HTERT RPE-1 (cell line): Measurements from ENCODE around the gene OGA.

Experiments
- in situ Hi-C: fragments of 300-500 bp; cut with MboI; formaldehyde crosslinking; loops from 4 replicates; pipeline ENCODE4 v1.14.3; 2020; ENCODE audit warnings: low sequenced_read_pairs

OGA gene

GRCh38 chr10:101818119-101818871 lies at the start of gene OGA:
Gene OGA (minus strand): TSS chr10:101818444. CDS start chr10:101818022, 422 bp downstream.
- in situ Hi-C loops: no loop called here

DNA sequence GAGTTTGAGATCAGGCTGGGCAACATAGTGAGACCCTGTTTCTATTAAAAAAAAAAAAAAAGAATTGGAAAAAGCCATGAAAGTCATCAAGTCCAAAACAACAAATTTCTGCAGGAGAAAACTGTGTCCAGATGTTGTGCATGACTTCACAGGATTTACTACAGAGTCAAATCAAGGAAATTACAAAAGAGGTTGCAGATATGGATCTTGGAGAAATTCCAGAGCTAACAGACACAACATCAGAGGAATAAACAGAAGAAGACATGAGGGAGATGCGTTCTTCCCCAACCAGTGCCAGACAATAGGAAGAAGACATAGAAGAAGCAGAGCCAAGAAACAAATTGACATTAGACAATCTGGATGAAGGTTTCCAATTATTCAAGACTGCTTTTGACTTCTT lies 49.7 kb upstream of the OGA start:
- in situ Hi-C loops: no loop called here

GRCh38 chr10:101859530-101859929 lies 41.3 kb upstream of the OGA start:
- in situ Hi-C loops: no loop called here

- in situ Hi-C loops: no loop called here
Observed at GRCh38 chr10:101858723-101859500, 40.7 kb upstream of the OGA start.

DNA sequence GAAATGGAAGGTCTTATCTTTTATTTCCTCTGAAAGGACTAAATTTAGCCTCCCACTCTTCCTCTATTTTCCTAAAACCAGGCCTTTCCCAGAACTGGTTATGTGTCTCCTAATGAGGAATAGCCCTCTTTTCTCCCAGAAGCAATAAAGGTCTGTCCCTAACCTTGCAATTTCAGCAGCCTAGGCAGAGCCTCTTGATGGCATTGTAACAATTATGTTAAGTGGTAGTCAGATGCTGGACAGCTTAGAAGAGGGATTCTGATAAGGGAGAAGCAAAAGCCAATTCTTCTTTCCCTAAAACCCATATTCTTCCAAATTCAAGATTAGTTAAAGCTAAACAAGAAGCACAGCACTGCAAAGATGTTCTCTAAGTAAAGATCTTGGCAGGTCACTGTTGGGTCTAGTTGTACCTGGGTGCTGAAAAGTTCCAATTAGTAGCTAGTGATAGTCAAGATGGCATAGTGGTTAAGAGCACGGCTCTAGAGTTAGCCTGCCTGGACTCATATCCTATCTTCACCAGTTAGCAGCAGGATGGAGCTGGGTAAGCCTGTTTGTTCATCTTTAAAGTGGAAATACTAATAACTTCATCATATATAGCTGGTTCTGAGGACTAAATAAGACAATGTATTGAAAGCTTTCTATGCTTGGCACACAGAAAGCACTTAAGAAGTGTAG lies 39.7 kb upstream of the OGA start:
- in situ Hi-C loops: no loop called here

DNA sequence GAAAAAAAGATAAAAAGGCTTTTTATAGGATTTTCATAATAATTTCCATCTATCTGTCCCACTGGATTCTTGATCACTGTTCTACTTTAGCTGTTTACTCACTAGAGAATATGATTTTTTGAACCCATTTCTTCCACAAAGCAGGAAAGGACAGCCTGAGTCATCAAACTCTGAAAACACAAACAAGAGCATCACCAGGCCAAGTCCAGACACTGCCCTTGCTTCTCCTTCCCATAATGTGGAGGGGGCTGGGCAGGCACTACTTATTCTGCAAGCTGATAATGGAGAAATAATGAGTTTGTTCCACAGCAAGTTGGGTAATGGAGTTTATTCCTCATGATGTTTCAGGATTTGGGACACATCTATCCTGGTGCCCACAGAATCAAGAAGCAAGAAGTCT lies 38.4 kb upstream of the OGA start:
- in situ Hi-C loops: no loop called here

DNA sequence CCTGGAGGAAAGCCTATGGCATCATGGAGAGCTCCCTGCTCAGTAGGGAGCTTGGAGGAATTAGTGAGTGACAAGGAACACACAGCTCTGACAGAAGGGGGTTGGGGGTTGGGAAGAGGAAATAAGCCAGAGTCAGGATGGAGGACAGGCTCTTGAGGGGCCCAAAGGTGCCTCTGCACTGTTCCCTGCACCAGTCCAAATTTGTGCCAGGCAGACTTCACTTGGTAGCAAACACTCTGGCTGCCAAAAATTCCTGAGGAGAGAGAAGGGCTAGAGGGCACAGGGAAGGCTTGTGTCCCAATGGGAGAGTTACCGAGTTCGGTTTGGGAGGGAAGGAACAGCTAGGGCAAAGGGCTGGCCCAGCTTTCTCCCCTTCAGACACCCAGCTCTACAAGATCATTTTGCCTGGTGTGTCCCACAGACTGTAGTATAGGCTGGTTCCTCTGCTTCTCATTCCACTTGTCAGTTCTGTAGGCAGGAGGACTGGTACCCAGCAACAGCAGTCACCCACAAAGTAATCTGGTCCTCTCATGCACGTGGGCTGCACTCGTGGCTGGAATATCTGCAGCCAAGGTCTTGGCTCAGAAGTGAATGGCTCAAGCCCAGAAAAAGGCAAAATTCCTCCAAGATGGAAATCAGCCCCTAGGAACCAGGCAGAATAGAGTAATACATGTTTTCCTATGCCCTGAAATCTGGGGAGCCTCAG lies 33.3 kb upstream of the OGA start:
- in situ Hi-C loops: no loop called here

GRCh38 chr10:101850749-101851148 lies 32.5 kb upstream of the OGA start:
- in situ Hi-C loops: no loop called here

DNA sequence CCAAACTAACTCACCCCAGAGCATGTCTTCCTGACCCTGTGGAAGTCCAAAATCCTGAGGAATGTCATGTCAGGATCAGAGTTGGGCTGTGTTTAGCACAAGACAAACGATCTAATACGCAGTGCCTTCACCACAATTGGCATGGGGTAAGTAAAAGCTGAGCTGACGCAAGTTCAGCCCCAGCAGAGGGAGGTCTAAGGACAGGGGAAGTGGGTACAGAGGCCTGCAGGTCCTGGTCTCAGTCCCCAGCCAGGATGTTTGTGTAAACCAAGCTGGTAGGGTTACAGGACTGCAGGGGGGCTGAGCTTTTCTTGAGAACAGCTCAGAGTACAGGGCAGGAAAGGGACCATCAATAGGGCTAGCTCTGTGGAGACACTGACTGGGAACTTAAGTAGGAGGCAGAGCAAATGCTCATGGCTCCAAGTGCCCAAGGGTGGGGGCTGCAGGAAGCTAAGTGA lies 30.7 kb upstream of the OGA start:
- in situ Hi-C loops: loop anchor here (25.0 kb wide), 1 partner anchor 163 kb away; no protein-coding TSS in a partner anchor

- in situ Hi-C loops: loop anchor here (25.0 kb wide), 1 partner anchor 164 kb away; no protein-coding TSS in a partner anchor
Observed at GRCh38 chr10:101848408-101848807, 30.2 kb upstream of the OGA start.

DNA sequence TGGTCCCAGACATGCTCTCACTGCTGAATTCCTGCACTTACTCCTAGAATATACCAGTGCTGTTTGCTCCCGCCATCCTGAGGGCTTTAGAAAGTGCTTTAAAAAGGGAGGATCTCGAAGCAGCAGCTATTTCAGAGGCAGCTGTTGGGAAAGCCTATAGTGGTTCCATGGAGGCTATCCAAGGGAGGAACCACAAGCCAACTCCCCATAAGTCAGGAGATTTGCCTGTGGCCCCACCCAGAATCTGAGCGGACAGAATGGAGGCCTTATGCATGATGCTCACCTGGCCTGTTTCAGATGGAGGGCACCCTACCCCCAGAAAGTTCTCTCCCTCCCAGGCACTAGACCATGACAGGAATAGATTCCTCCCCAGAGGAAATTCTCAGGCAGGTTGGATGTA lies 27.6 kb upstream of the OGA start:
- in situ Hi-C loops: loop anchor here (25.0 kb wide), 1 partner anchor 166 kb away; no protein-coding TSS in a partner anchor

GRCh38 chr10:101843032-101844021 lies 25.1 kb upstream of the OGA start, which contains the start of gene KCNIP2:
Gene KCNIP2 (minus strand): TSS chr10:101843800. CDS start chr10:101843568, 232 bp downstream.
- in situ Hi-C loops: loop anchor here (25.0 kb wide), 1 partner anchor 169 kb away; no protein-coding TSS in a partner anchor

DNA sequence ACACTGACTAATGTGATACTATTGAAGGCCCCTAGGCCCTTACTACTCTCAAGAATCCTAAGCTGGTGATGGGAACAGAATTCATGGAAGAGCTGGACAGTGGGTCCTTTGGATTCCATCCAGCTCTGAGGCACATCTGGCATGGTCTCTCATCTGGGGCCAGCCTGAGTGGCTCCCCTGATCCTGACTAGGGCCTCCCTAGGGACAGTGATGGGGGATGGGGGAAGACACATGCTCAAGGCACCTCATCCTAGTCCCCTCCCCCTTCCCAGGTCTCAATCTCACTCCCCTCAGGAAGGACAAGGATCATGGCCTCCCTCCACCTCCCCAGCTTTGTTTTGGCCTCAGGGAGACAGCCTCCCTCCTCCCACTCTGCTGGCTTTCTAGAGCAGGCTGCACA lies 23.6 kb upstream of the OGA start:
- in situ Hi-C loops: loop anchor here (25.0 kb wide), 1 partner anchor 170 kb away; no protein-coding TSS in a partner anchor

DNA sequence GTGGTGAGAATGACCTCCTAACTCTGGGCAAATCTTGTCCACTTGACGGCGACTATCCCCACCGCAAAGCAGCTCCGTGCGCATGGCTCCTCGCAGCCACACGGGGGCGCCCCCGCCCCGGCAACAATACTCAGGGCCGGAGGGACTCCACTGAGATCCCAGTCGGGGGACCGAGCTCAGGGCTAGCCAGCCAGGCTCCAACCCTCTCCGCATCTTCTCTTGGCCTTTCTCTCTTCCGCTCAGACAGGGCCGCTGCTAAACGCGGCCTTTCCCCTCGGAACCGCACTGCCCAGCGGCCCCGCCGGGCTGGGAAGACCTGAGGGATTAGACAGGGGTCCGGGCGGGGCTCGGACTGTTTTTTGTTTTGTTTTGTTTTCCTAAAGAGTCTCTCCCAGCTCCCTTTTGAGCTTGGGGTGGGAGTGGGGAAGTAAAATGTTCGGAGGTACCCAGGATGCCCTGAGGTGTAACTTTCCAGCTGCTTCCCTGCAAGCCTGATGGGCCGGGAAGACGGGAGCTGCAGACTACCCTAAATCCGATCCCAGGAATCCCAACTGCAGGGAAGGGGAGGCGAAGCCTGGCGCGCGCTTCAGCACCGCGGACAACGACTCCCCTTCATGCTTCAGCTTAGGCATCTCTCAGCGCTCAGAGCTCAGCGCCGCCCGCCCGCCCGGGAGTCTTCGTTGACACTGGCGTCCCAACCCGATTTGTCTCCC lies 22.7 kb upstream of the OGA start:
- in situ Hi-C loops: loop anchor here (25.0 kb wide), 1 partner anchor 171 kb away; no protein-coding TSS in a partner anchor

DNA sequence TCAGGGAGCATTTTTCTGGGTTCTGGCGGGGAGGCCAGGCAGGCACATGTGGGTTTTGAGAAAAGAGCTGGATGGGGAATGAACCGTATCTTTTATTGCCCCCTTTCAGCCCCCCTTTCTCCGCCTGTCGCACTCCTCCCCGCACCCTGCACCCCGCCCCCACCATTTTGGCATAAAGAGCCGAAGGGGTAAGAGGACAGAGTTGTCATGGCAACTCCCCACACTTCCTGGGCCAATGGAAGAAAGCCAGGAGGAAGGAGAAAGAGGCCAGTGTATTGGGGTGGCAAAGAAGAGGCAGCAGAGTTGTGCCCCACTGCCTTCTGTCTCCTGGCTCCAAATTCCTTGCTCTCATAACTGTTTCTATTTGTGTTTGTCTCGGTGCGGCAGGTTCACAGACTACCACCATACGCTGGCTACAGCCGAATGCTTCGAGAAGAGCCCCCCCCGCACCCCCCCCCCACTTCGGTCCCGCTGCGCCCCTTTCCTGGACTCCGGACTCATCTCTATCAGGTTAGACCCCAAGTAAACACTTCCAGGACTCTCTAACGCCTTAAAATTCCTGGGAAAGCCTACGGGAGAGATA lies 21.9 kb upstream of the OGA start:
- in situ Hi-C loops: loop anchor here (25.0 kb wide), 1 partner anchor 172 kb away; no protein-coding TSS in a partner anchor

GRCh38 chr10:101839416-101840063 lies 21.3 kb upstream of the OGA start:
- in situ Hi-C loops: loop anchor here (25.0 kb wide), 1 partner anchor 173 kb away; no protein-coding TSS in a partner anchor

DNA sequence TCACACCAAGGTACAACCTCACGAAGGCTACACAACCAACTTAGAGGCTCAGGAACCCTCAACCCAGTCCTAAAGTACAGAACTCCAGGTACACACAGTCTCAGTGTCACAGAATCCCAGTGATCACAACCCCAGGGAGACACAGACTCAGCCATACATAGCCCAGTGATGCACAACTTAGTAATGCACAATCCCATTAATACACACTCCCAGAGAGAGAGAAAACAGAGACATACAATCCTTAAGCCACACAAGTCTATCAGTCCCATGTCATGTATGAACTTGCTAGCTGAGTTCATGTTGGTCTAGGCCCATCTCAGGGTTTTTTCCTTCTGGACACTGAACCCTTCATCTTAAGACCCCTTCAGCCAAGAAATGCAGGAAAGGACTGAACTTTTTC lies 20.8 kb upstream of the OGA start:
- in situ Hi-C loops: loop anchor here (25.0 kb wide), 1 partner anchor 173 kb away; no protein-coding TSS in a partner anchor
